H1 (cell line): ENCODE measurements around the gene THAP10. TPM values are rescaled to one million over a fixed set of nuclear protein-coding genes. Genes with fewer than 3 reads are reported as not detected.

Experiments
- CTCF ChIA-PET: fragments of 300-600 bp; sonication (Branson Sonifier 250); formaldehyde crosslinking; loops from one replicate; lab custom pipeline; 2021; ENCODE audit not compliant: partially characterized antibody; lab: Charles Lee
- POLR2A ChIA-PET: fragments of 300-600 bp; sonication (Branson Sonifier 250); formaldehyde crosslinking; loops from one replicate; lab custom pipeline; 2021; ENCODE audit warnings: inconsistent platforms; ENCODE audit not compliant: partially characterized antibody; lab: Charles Lee
- DNase-seq, 2 experiments: peaks; one replicate each; pipeline versions ENCODE4 v3.0.0 to v3.0.0-alpha.2; 2010 to 2022; ENCODE audit warnings: low spot score in 2 of 2, low read depth in 1 of 2, mixed read lengths in 1 of 2
- FAIRE-seq: peaks from 2 replicates; lab custom pipeline; 2011; peaks lifted over from hg19 to GRCh38; lab: Jason Lieb, UNC
- H2AFZ ChIP-seq: 2 replicates; pipeline ENCODE4 v1.8.1; 2012; ENCODE audit warnings: low read length, inconsistent platforms
- H2AK5ac ChIP-seq: 2 replicates; pipeline ENCODE4 v1.6.1; 2013; ENCODE audit warnings: low read depth, low read length
- H2BK120ac ChIP-seq: replicated peaks from 2 replicates; pipeline ENCODE3; 2013; ENCODE audit warnings: low read depth, low read length, inconsistent platforms
- H2BK12ac ChIP-seq: 2 replicates; pipeline ENCODE4 v1.6.1; 2013; ENCODE audit warnings: low read depth, low read length
- H2BK15ac ChIP-seq: 2 replicates; pipeline ENCODE4 v1.6.1; 2013; ENCODE audit warnings: low read length
- H2BK20ac ChIP-seq: 2 replicates; pipeline ENCODE4 v1.6.1; 2013; ENCODE audit warnings: low read length
- H2BK5ac ChIP-seq: 2 replicates; pipeline ENCODE4 v1.6.1; 2013; ENCODE audit warnings: low read depth, low read length
- H3K14ac ChIP-seq: 2 replicates; pipeline ENCODE4 v1.6.1; 2013; ENCODE audit warnings: inconsistent platforms; ENCODE audit not compliant: insufficient read length
- H3K18ac ChIP-seq: 2 replicates; pipeline ENCODE4 v1.6.1; 2013; ENCODE audit warnings: low read length; ENCODE audit errors: extremely low read depth
- H3K23ac ChIP-seq: 2 replicates; pipeline ENCODE4 v1.6.1; 2013; ENCODE audit warnings: inconsistent platforms; ENCODE audit not compliant: insufficient read length
- H3K23me2 ChIP-seq: 2 replicates; pipeline ENCODE4 v1.6.1; 2013; ENCODE audit warnings: low read depth, low read length
- H3K27ac ChIP-seq: 2 replicates; pipeline ENCODE4 v1.6.1; 2011; ENCODE audit warnings: low read depth, low read length, inconsistent platforms
- H3K27me3 ChIP-seq, 4 experiments: replicated peaks in 1 of 4; 1 replicate in 1 of 4; 2 replicates in 3 of 4; pipeline versions ENCODE4 v1.6.1 to v1.8.1; 2011 to 2013; ENCODE audit warnings: low read length in 3 of 4, mild to moderate bottlenecking in 3 of 4, inconsistent platforms in 2 of 4, mixed read lengths in 2 of 4, moderate library complexity in 1 of 4; ENCODE audit not compliant: control insufficient read depth in 3 of 4, insufficient read depth in 3 of 4; ENCODE audit errors: extremely low read depth in 1 of 4
- H3K36me3 ChIP-seq, 4 experiments: 2 replicates each; pipeline versions ENCODE4 v1.6.1 to v1.8.1; 2011 to 2013; ENCODE audit warnings: mild to moderate bottlenecking in 4 of 4, low read length in 3 of 4, moderate library complexity in 2 of 4, control low read depth in 1 of 4, inconsistent platforms in 1 of 4; ENCODE audit not compliant: insufficient read depth in 4 of 4, control insufficient read depth in 2 of 4
- H3K4ac ChIP-seq: replicated peaks from 2 replicates; pipeline ENCODE3; 2013; ENCODE audit warnings: low read length, low read depth, mixed read lengths, inconsistent platforms; ENCODE audit not compliant: insufficient read length
- H3K4me1 ChIP-seq, 4 experiments: replicated peaks in 1 of 4; 1 replicate in 1 of 4; 2 replicates in 3 of 4; pipeline versions ENCODE4 v1.6.1 to v1.8.1; 2011 to 2013; ENCODE audit warnings: low read length in 3 of 4, inconsistent platforms in 2 of 4, mixed read lengths in 1 of 4; ENCODE audit not compliant: insufficient read depth in 4 of 4, control insufficient read depth in 3 of 4
- H3K4me2 ChIP-seq, 2 experiments: 2 replicates each; pipeline versions ENCODE4 v1.6.1 to v1.8.1; 2011 to 2013; ENCODE audit warnings: low read depth in 2 of 2, low read length in 2 of 2, control low read depth in 1 of 2, inconsistent platforms in 1 of 2, mild to moderate bottlenecking in 1 of 2; ENCODE audit not compliant: insufficient read depth in 1 of 2
- H3K4me3 ChIP-seq, 4 experiments: fragments of 200-600, 300-600 bp in 1 of 4; sonication (generic), shearing (Covaris generic), sonication (Bioruptor Twin) in 1 of 4; 2 replicates each; pipeline versions ENCODE4 v1.5.1 to v1.8.1; 2011 to 2016; ENCODE audit warnings: low read length in 4 of 4, low read depth in 3 of 4, control low read depth in 2 of 4, inconsistent platforms in 2 of 4, mild to moderate bottlenecking in 2 of 4, mixed read lengths in 1 of 4, moderate library complexity in 1 of 4; ENCODE audit not compliant: insufficient read depth in 2 of 4; ENCODE audit errors: extremely low read depth in 1 of 4
- H3K56ac ChIP-seq: replicated peaks from 2 replicates; pipeline ENCODE3; 2013; ENCODE audit warnings: low read depth, mild to moderate bottlenecking, mixed read lengths, low read length, inconsistent platforms; ENCODE audit not compliant: insufficient read length
- H3K79me1 ChIP-seq: 2 replicates; pipeline ENCODE4 v1.6.1; 2013; ENCODE audit warnings: low read depth, low read length, control low read depth
- H3K79me2 ChIP-seq, 2 experiments: 2 replicates each; pipeline versions ENCODE4 v1.6.1 to v1.8.1; 2012 to 2013; ENCODE audit warnings: low read length in 2 of 2, mild to moderate bottlenecking in 2 of 2, inconsistent platforms in 1 of 2; ENCODE audit not compliant: insufficient read depth in 2 of 2, control insufficient read depth in 1 of 2
- H3K9ac ChIP-seq, 4 experiments: replicated peaks in 1 of 4; 1 replicate in 1 of 4; 2 replicates in 3 of 4; pipeline versions ENCODE4 v1.6.1 to v1.8.1; 2011 to 2013; ENCODE audit warnings: low read depth in 3 of 4, low read length in 3 of 4, control low read depth in 2 of 4, mild to moderate bottlenecking in 2 of 4, moderate library complexity in 2 of 4, inconsistent platforms in 1 of 4; ENCODE audit errors: extremely low read depth in 1 of 4
- H3K9me3 ChIP-seq, 2 experiments: 2 replicates each; pipeline versions ENCODE4 v1.6.1 to v1.8.1; 2012 to 2013; ENCODE audit warnings: mild to moderate bottlenecking in 2 of 2, moderate library complexity in 2 of 2, control low read depth in 1 of 2, inconsistent platforms in 1 of 2, low read depth in 1 of 2, low read length in 1 of 2, mixed read lengths in 1 of 2; ENCODE audit not compliant: insufficient read depth in 2 of 2
- H4K20me1 ChIP-seq, 2 experiments: replicated peaks in 1 of 2; 2 replicates each; pipeline versions ENCODE3 to v1.8.1; 2011 to 2013; ENCODE audit warnings: inconsistent platforms in 2 of 2, low read length in 2 of 2, mild to moderate bottlenecking in 1 of 2; ENCODE audit not compliant: insufficient read depth in 2 of 2, control insufficient read depth in 1 of 2
- H4K5ac ChIP-seq: 2 replicates; pipeline ENCODE4 v1.6.1; 2013; ENCODE audit warnings: low read length, low read depth, mixed read lengths, inconsistent platforms; ENCODE audit not compliant: insufficient read length
- H4K8ac ChIP-seq: 2 replicates; pipeline ENCODE4 v1.8.0; 2013; ENCODE audit warnings: mild to moderate bottlenecking, moderate library complexity, low read length, inconsistent platforms; ENCODE audit not compliant: insufficient read depth; ENCODE audit errors: extremely low read depth
- H4K91ac ChIP-seq: replicated peaks from 2 replicates; pipeline ENCODE3; 2013; ENCODE audit warnings: low read length, mixed read lengths, inconsistent platforms; ENCODE audit not compliant: insufficient read length
- CBX8 ChIP-seq: fragments of 300-800, 300-1000 bp; sonication (generic); IDR thresholded peaks from 2 replicates; pipeline ENCODE4 v1.7.1; 2016; ENCODE audit warnings: low read depth, low read length, borderline replicate concordance
- CEBPB ChIP-seq: IDR thresholded peaks from 2 replicates; pipeline ENCODE4 v1.6.1; 2012; ENCODE audit warnings: low read depth, low read length
- CREB1 ChIP-seq: IDR thresholded peaks from 2 replicates; pipeline ENCODE4 v1.6.1; 2012; ENCODE audit warnings: inconsistent platforms
- CTBP2 ChIP-seq: IDR thresholded peaks from 2 replicates; pipeline ENCODE4 v1.7.0; 2011; ENCODE audit warnings: borderline replicate concordance, mild to moderate bottlenecking, moderate library complexity, mixed read lengths, low read length; ENCODE audit not compliant: insufficient read depth, insufficient read length
- EP300 ChIP-seq, 2 experiments: IDR thresholded peaks; 1 replicate in 1 of 2; 2 replicates in 1 of 2; pipeline ENCODE4 v1.6.1; 2011 to 2012; ENCODE audit warnings: low read depth in 2 of 2, low read length in 2 of 2, mild to moderate bottlenecking in 2 of 2, borderline replicate concordance in 1 of 2, inconsistent platforms in 1 of 2, moderate library complexity in 1 of 2
- FOSL1 ChIP-seq: IDR thresholded peaks from 2 replicates; pipeline ENCODE4 v1.6.1; 2011; ENCODE audit warnings: mild to moderate bottlenecking, low read depth, low read length, moderate library complexity; ENCODE audit not compliant: insufficient read depth
- HDAC6 ChIP-seq: IDR thresholded peaks from one replicate; pipeline ENCODE4 v1.7.1; 2012; ENCODE audit warnings: low read depth, mild to moderate bottlenecking, inconsistent platforms, low read length, moderate library complexity
- JUN ChIP-seq: IDR thresholded peaks from 2 replicates; pipeline ENCODE4 v1.6.1; 2011; ENCODE audit warnings: low read depth, mild to moderate bottlenecking, improper control_type of control experiment, low read length
- POLR2AphosphoS5 ChIP-seq: IDR thresholded peaks from 2 replicates; pipeline ENCODE4 v1.6.1; 2011; ENCODE audit warnings: low read depth, low read length
- RAD21 ChIP-seq, 2 experiments: IDR thresholded peaks in 1 of 2; conservative IDR thresholded peaks in 1 of 2; 2 replicates each; pipeline ENCODE4 v1.6.1; 2011; ENCODE audit warnings: low read depth in 2 of 2, low read length in 2 of 2, improper control_type of control experiment in 1 of 2, inconsistent platforms in 1 of 2, mild to moderate bottlenecking in 1 of 2, moderate library complexity in 1 of 2
- RNF2 ChIP-seq: fragments of 200-900, 300-1000 bp; sonication (generic); IDR thresholded peaks from 2 replicates; pipeline ENCODE4 v1.7.1; 2016; ENCODE audit warnings: borderline replicate concordance, low read depth, mild to moderate bottlenecking, antibody characterized with exemption, low read length; ENCODE audit not compliant: poor library complexity, severe bottlenecking; ENCODE audit errors: missing control alignments
- RXRA ChIP-seq: IDR thresholded peaks from 2 replicates; pipeline ENCODE4 v1.6.1; 2011; ENCODE audit warnings: low read depth, mild to moderate bottlenecking, low read length, moderate library complexity; ENCODE audit not compliant: insufficient read depth
- TAF7 ChIP-seq: optimal IDR thresholded peaks from 2 replicates; pipeline ENCODE3; 2011; ENCODE audit warnings: low read depth, mild to moderate bottlenecking, inconsistent platforms, low read length, moderate library complexity, borderline replicate concordance
- YY1 ChIP-seq: IDR thresholded peaks from 2 replicates; pipeline ENCODE4 v1.6.1; 2011; ENCODE audit warnings: low read depth, mild to moderate bottlenecking, low read length
- WGBS, 2 experiments: shearing (Covaris generic) in 1 of 2; methylation state at CpG; one replicate each; pipeline versions ENCODE4 v1.1.6 to v1.1.7; 2013 to 2015; ENCODE audit warnings: low lambda C conversion rate in 2 of 2, mixed read lengths in 2 of 2, inconsistent platforms in 1 of 2, low coverage in 1 of 2, missing lambda C conversion rate in 1 of 2; ENCODE audit not compliant: insufficient replicate concordance in 2 of 2, insufficient coverage in 1 of 2, insufficient read length in 1 of 2; ENCODE audit errors: extremely low coverage in 1 of 2, missing lambda C conversion rate in 1 of 2; 5-methylcytosine and 5-hydroxymethylcytosine counted together
- polyA plus RNA-seq, 7 experiments: library from polyadenylated mRNA; depleted of rRNA in 3 of 7; stranded (reverse) in 5 of 7; unstranded in 2 of 7; fragments of >200 nt in 5 of 7; fragments of 200-250 nt in 2 of 7; gene quantifications; 1 replicate in 5 of 7; 2 replicates in 1 of 7; 4 replicates in 1 of 7; pipeline versions ENCODE4 v1.2.1 to v1.2.3, GENCODE V29; 2011 to 2013; ENCODE audit warnings: missing spikeins in 2 of 7, mixed read lengths in 2 of 7
- total RNA-seq: library from RNA; stranded (reverse); fragmentation: NEBNext Ultra II Directional; extraction: Animal tissue kit (Norgen Biotek cat#: 25700); gene quantifications from 2 replicates; pipeline ENCODE4 v1.2.1, GENCODE V29; 2021

THAP10 gene
- total and polyA plus RNA-seq, 2 of the 8 experiments (the other 6 are each of a cell fraction or from before 2014, with no cell fraction given): 2.8 to 4.5 TPM

- no peaks in the 10 kb centered on the region for H3K27me3 ChIP-seq
- no peaks in the 10 kb centered on the region for H3K9me3 ChIP-seq
- no peaks in the 10 kb centered on the region for H3K4me1 ChIP-seq
- H2BK15ac ChIP-seq: no peak overlapping the region
- no peak overlapping the region for H4K8ac ChIP-seq
- no peak overlapping the region for H3K56ac ChIP-seq
- H2BK5ac ChIP-seq: no peak overlapping the region
- no peaks in the 10 kb centered on the region for H4K20me1 ChIP-seq
- H3K18ac ChIP-seq: no peak overlapping the region
- FAIRE-seq (no peak), DNase-seq (no peak)
- CTCF ChIA-PET: interaction anchor here (0.7 to 0.8 kb wide), 2 partner anchors 13 to 685 kb away, joined by 3 to 4 read pairs; partner anchors contain the start of gene LRRC49
- no peaks in the 10 kb centered on the region for H3K79me2 ChIP-seq
- no peak overlapping the region for H4K91ac ChIP-seq
- no peak overlapping the region for H2AFZ ChIP-seq
- H3K4me2 ChIP-seq: no peak overlapping the region
- no peak overlapping the region for H2BK120ac ChIP-seq
- POLR2A ChIA-PET: no interaction called here
- H3K14ac ChIP-seq: no peak overlapping the region
- no peak overlapping the region for H3K4ac ChIP-seq
- no peak overlapping the region for H4K5ac ChIP-seq
- H2BK20ac ChIP-seq: no peak overlapping the region
- H3K4me3 ChIP-seq: no peak overlapping the region
- no peaks in the 10 kb centered on the region for H3K36me3 ChIP-seq
- 77% methylated on average over 2 of the region's 2 CpGs; no CpG with 5 or more reads in 1 of the 2 experiments for WGBS, 2 experiments
- no peak overlapping the region for H2BK12ac ChIP-seq
- no peaks in the 10 kb centered on the region for H3K23me2 ChIP-seq
- no peaks in the 10 kb centered on the region for H3K79me1 ChIP-seq
- no peak overlapping the region for H2AK5ac ChIP-seq
- no peak overlapping the region for H3K27ac ChIP-seq
- H3K23ac ChIP-seq: no peak overlapping the region
- no peak overlapping the region for H3K9ac ChIP-seq
- TF ChIP-seq TAF7 (no peak), POLR2AphosphoS5 (no peak), CEBPB (no peak), RNF2 (no peak), FOSL1 (no peak), CREB1 (no peak), YY1 (no peak), HDAC6 (no peak), CBX8 (no peak), RAD21 (IDR thresholded peaks at IDR 0.05 in 1 of 2, conservative IDR thresholded peaks at IDR 0.05 in 1 of 2; ENCODE audit: low read depth in 2 of 2, low read length in 2 of 2) (no peak), CTBP2 (no peak), JUN (no peak), EP300 (IDR thresholded peaks at IDR 0.05; ENCODE audit: borderline replicate concordance in 1 of 2, low read depth in 2 of 2, low read length in 2 of 2) (no peak), RXRA (no peak)
These were observed 11.5 kb downstream of the THAP10 start for GRCh38 chr15:70880781-70881180.
